Measurements from ENCODE around the gene SRRM2. TPM values are rescaled to one million over a fixed set of nuclear protein-coding genes. Genes with fewer than 3 reads are reported as not detected.

Gene SRRM2
- polyA plus RNA-seq (2012; ENCODE audit: insufficient read depth, insufficient read length, low read depth), result 1,075 TPM

DNA sequence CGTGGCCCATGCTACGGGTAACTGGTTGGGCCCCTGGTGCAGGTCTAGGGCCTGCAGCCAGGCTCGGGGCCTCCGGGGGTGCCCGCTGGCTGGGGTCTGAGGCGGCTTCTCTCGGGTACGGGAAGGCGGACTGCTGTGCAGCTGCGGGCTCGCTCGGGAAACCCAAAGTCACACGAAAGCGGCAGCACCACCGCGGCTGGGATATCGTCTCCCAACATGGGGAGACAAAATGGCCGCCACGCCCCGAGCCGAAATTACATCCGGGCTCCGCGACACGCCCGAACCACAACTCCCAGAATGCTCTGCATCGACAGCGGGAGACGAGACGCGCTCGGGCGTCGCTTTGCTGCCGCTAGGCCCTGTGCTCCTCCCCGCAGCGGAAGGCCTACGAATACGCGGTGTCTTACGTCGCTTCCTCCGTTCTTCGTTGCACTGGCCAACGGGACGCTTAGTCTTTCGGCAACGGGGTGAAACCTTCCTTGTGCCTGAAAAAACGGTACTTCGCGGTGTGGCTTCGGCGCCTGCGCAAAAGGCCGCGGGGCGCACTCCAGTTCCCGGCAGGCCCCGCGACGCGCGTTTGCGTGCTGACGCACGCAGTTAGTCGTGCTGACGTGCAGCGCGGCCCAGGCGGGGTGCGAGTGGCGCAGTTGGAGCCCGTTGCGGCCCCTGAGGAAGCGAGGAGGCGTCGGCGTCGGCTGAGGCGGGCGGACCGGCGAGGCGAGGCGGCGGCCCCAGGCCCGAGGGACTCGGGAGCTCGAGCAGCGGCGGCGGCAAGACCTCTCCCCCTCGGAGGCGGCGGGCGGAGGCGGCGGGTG, at the start of gene SRRM2:
SRRM2 (plus strand) TSS at position 604 of the 815 bp plus-strand sequence. CDS start 3,727 bp downstream, outside the sequence.
- peak; percentile 97 for DNase-seq
- TF ChIP-seq, protein P1, sequence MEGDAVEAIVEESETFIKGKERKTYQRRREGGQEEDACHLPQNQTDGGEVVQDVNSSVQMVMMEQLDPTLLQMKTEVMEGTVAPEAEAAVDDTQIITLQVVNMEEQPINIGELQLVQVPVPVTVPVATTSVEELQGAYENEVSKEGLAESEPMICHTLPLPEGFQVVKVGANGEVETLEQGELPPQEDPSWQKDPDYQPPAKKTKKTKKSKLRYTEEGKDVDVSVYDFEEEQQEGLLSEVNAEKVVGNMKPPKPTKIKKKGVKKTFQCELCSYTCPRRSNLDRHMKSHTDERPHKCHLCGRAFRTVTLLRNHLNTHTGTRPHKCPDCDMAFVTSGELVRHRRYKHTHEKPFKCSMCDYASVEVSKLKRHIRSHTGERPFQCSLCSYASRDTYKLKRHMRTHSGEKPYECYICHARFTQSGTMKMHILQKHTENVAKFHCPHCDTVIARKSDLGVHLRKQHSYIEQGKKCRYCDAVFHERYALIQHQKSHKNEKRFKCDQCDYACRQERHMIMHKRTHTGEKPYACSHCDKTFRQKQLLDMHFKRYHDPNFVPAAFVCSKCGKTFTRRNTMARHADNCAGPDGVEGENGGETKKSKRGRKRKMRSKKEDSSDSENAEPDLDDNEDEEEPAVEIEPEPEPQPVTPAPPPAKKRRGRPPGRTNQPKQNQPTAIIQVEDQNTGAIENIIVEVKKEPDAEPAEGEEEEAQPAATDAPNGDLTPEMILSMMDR (IDR thresholded peaks at IDR 0.05; ENCODE audit: low read depth, low read length), result no peak
- no peaks in the 10 kb centered on the region for H3K4me1 ChIP-seq
- H3K9me3 ChIP-seq, result no peaks in the 10 kb centered on the region
- H3K36me3 ChIP-seq, result peaks cover 41% of the 10 kb centered on the region
- peak within 1 kb of the TSS; percentile 85 for H3K4me3 ChIP-seq (ENCODE audit: low read depth, low read length)
- H3K27me3 ChIP-seq, result no peaks in the 10 kb centered on the region

DNA sequence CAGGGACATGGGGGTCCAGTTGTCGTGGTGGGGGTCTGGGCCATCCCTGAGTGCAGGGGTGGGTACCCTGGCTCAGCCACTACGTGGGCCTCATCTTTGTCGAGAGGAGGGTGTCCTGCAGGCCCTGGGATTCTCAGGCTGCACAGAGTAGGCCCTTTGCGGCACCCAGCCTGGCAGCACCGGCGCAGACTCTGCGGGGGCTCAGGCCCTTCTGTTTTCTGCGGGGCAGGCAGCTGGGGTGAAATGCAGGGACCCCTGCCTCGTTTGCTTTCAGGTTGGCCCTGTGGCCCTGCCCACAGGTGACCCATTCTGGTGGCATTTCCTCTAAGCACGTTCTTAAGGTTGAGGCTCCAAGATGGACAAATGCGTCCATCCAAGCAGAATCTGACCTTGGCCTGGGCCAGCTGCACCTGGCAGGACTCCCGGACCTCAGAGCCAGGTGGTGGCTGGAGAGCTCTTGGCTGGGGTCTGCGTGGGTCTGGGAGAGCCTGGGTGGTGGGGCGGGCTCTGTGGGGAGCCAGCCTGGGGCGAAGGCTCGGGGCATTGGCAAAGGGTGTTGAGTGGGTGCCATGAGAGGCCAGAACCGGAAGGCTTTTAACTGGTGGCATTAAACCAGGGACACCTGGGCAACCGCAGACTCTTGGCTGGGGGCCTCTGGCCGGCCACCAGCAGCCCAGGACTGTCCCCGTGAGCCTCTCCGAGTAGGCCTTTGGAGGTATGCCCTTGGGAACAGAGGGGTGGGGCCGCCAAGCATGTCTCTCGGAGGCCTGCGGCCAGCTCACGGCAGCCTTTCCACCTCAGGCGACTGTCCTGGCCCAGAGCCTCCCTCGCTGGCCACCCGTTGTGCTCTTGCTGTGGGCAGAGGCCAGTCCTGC, 49.3 kb upstream of the SRRM2 start:
- Histone ChIP-seq H3K27me3 (no peaks in the 10 kb centered on the region), H3K4me1 (no peaks in the 10 kb centered on the region), H3K4me3 (ENCODE audit: low read depth, low read length) (no peak overlapping the region), H3K9me3 (no peaks in the 10 kb centered on the region), H3K36me3 (peaks cover 55% of the 10 kb centered on the region)
- no peak for DNase-seq
- TF ChIP-seq, protein P1 (IDR thresholded peaks at IDR 0.05; ENCODE audit: low read depth, low read length), result no peak

- Histone ChIP-seq H3K4me1 (no peaks in the 10 kb centered on the region), H3K9me3 (no peaks in the 10 kb centered on the region), H3K36me3 (peaks cover 53% of the 10 kb centered on the region), H3K27me3 (no peaks in the 10 kb centered on the region), H3K4me3 (ENCODE audit: low read depth, low read length) (no peak overlapping the region)
- TF ChIP-seq, protein P1 (IDR thresholded peaks at IDR 0.05; ENCODE audit: low read depth, low read length), result no peak
- DNase-seq, result no peak
Measured at GRCh38 chr16:2704166-2704982, 48.1 kb upstream of the SRRM2 start.

DNA sequence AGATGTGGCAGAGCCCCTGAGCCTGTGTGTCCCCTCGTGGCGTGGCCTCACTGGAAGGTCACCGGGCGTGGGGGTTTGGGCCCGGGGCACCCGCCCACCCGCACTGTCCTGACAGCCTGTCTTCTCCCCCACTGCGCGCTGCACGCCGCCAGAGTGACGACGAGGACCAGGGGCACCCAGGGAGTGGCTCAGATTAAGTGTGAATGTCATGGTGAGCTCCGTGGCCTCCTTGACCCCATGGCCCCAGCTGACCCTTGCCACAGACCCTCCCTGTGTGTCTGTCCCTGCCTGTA, 47.5 kb upstream of the SRRM2 start:
- Histone ChIP-seq H3K27me3 (no peaks in the 10 kb centered on the region), H3K4me3 (ENCODE audit: low read depth, low read length) (no peak overlapping the region), H3K4me1 (no peaks in the 10 kb centered on the region), H3K9me3 (no peaks in the 10 kb centered on the region), H3K36me3 (peaks cover 53% of the 10 kb centered on the region)
- DNase-seq, result no peak
- TF ChIP-seq, protein P1 (IDR thresholded peaks at IDR 0.05; ENCODE audit: low read depth, low read length), result no peak

GRCh38 chr16:2705351-2705750, 47.1 kb upstream of the SRRM2 start:
- no peaks in the 10 kb centered on the region for H3K27me3 ChIP-seq
- H3K9me3 ChIP-seq, result no peaks in the 10 kb centered on the region
- TF ChIP-seq, protein P1 (IDR thresholded peaks at IDR 0.05; ENCODE audit: low read depth, low read length), result no peak
- H3K36me3 ChIP-seq, result peaks cover 49% of the 10 kb centered on the region
- DNase-seq, result no peak
- H3K4me1 ChIP-seq, result no peaks in the 10 kb centered on the region
- H3K4me3 ChIP-seq (ENCODE audit: low read depth, low read length), result no peak overlapping the region
